ENCODE data around the gene ARID1B.
A peak's percentile ranks its signal among the peaks of the same experiment; 100 is the strongest.

Gene ARID1B

GRCh38 chr6:156992020-156992804 is 215.0 kb downstream of the ARID1B start:
- no peak for ATAC-seq
- no peak for DNase-seq

- no peak for DNase-seq
- ATAC-seq: no peak
Observed at GRCh38 chr6:156993713-156994112, 216.5 kb downstream of the ARID1B start.

GRCh38 chr6:156994215-156995076 is 217.3 kb downstream of the ARID1B start:
- no peak for ATAC-seq
- no peak for DNase-seq

GRCh38 chr6:156995502-156995901 is 218.3 kb downstream of the ARID1B start:
- DNase-seq (no peak), ATAC-seq (no peak)

GRCh38 chr6:156996265-156996664 is 219.1 kb downstream of the ARID1B start:
- DNase-seq: no peak
- ATAC-seq: peak; percentile 46

GRCh38 chr6:156998794-156999330 is 221.7 kb downstream of the ARID1B start:
- DNase-seq: no peak
- no peak for ATAC-seq

- ATAC-seq (no peak), DNase-seq (no peak)
Observed at GRCh38 chr6:156999762-157000161, 222.6 kb downstream of the ARID1B start.

- no peak for ATAC-seq
- DNase-seq: no peak
Observed at GRCh38 chr6:157001716-157002115, 224.5 kb downstream of the ARID1B start.

- ATAC-seq: no peak
- no peak for DNase-seq
Observed at GRCh38 chr6:157002774-157003173, 225.6 kb downstream of the ARID1B start.

- no peak for DNase-seq
- no peak for ATAC-seq
Observed at GRCh38 chr6:157005940-157006339, 228.8 kb downstream of the ARID1B start.

- DNase-seq (no peak), ATAC-seq (no peak)
Observed at GRCh38 chr6:157008568-157008967, 231.4 kb downstream of the ARID1B start.

- DNase-seq (no peak), ATAC-seq (no peak)
Observed at GRCh38 chr6:157012355-157012754, 235.2 kb downstream of the ARID1B start.

GRCh38 chr6:157013649-157014304 is 236.6 kb downstream of the ARID1B start:
- DNase-seq (no peak), ATAC-seq (no peak)

GRCh38 chr6:157014871-157015270 is 237.7 kb downstream of the ARID1B start:
- no peak for DNase-seq
- ATAC-seq: no peak

- DNase-seq: no peak
- no peak for ATAC-seq
Observed at GRCh38 chr6:157017022-157017421, 239.8 kb downstream of the ARID1B start.

- DNase-seq (no peak), ATAC-seq (no peak)
Observed at GRCh38 chr6:157017861-157018260, 240.7 kb downstream of the ARID1B start.

- ATAC-seq (no peak), DNase-seq (no peak)
Observed at GRCh38 chr6:157019115-157019641, 242.0 kb downstream of the ARID1B start.

- no peak for ATAC-seq
- DNase-seq: no peak
Observed at GRCh38 chr6:157019733-157020132, 242.6 kb downstream of the ARID1B start.

GRCh38 chr6:157020398-157020797 is 243.2 kb downstream of the ARID1B start:
- no peak for DNase-seq

GRCh38 chr6:157020881-157021343 is 243.7 kb downstream of the ARID1B start:
- ATAC-seq: peak; percentile 41
- DNase-seq: peak; percentile 73

More at GRCh38 chr6:157020398-157020797, 243.2 kb downstream of the ARID1B start:
- ATAC-seq: no peak

GRCh38 chr6:157021344-157021992 is 244.3 kb downstream of the ARID1B start:
- ATAC-seq (peak; percentile 86), DNase-seq (peak; percentile 90)
